ENCODE measurements around the gene MAP9.
A peak's percentile ranks its signal among the peaks of the same experiment; 100 is the strongest.

DNA sequence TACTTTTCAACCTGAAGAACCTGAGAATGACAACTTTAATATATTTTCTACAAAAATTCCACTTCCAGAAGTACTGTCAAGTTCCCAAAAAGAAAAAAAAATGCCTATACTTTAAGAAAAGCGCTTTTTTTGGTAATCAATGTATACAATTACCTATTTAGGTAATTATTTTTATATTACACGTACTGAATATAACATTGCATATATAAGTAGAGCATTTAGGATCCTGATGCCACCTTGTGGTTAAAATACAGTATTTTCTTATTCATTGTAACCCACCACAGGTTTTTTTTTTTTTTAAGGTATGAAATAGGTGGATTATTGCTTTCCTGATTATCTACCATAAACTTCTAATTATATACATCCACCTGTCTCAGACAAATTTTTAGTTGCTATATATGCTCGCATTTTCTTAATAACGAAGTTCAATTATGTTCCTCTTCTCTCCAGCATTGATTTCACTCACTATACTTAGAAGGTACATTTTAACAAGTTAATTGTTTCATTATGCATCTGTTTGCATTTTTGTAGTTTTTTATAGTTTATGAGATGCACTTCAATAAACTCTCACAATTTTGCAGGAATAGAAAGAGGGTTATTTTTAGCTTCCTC lies 5.2 kb downstream of the MAP9 start:
- peak; percentile 48 for TF ChIP-seq CTCF (IDR thresholded peaks at IDR 0.05; ENCODE audit: insufficient read depth, low read length, poor library complexity, severe bottlenecking)
- TF ChIP-seq EZH2phosphoT487 (conservative IDR thresholded peaks at IDR 0.05; ENCODE audit: low read length): no peak
